Progenitor cell of endocrine pancreas (in vitro differentiated cells): ENCODE results near the gene MYB. TPM values are rescaled to one million over a fixed set of nuclear protein-coding genes. Genes with fewer than 3 reads are reported as not detected.

Experiments
- DNase-seq: peaks from one replicate; pipeline ENCODE4 v3.0.0; 2021; ENCODE audit warnings: low spot score; ENCODE audit not compliant: unreplicated experiment
- H3K27ac Mint-ChIP-seq: 2 replicates; pipeline ENCODE4 v1.8.0; 2021; ENCODE audit warnings: mild to moderate bottlenecking, moderate library complexity, mixed read lengths
- H3K27me3 Mint-ChIP-seq: 2 replicates; pipeline ENCODE4 v1.8.0; 2021; ENCODE audit warnings: mixed read lengths
- H3K36me3 Mint-ChIP-seq: 2 replicates; pipeline ENCODE4 v1.8.0; 2022; ENCODE audit warnings: mixed read lengths; ENCODE audit not compliant: insufficient read depth
- H3K4me1 Mint-ChIP-seq: 2 replicates; pipeline ENCODE4 v1.8.0; 2021; ENCODE audit warnings: low read depth, mixed read lengths
- H3K4me3 Mint-ChIP-seq: 2 replicates; pipeline ENCODE4 v1.8.0; 2021; ENCODE audit warnings: low read depth, mild to moderate bottlenecking, moderate library complexity, mixed read lengths
- H3K9me3 Mint-ChIP-seq: 2 replicates; pipeline ENCODE4 v1.8.0; 2021; ENCODE audit warnings: low read depth, mixed read lengths
- CTCF ChIP-seq: fragments of 200-600 bp; sonication (generic); IDR thresholded peaks from one replicate; pipeline ENCODE4 v1.5.0; 2021; ENCODE audit warnings: antibody characterized with exemption, mild to moderate bottlenecking; ENCODE audit not compliant: unreplicated experiment
- total RNA-seq: library from RNA; stranded (reverse); gene quantifications from 2 replicates; pipeline ENCODE4 v1.2.1, GENCODE V29; 2021

Gene MYB
- total RNA-seq, 1 donor from 2014 or later: 5.6 TPM

DNA sequence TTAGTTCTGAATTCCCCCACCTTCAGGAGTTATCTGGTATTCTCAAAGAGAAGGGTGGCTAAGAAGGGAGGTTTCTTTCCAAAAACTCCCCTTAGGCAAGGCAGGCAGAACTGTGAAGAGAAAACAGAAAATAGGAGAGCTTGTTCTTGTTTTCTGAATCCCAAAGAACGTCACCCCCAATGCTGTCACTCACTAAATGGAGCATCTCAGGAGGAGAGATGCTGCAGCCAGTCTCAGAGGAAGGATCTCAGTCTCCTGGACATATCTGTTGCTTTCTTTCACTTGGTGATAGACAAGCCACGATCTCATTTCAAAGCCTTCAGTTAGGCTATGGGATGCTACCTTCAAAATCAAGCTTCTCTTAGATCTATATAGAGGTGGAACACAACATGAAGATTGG, 16.1 kb upstream of the MYB start:
- Mint-ChIP-seq H3K27ac (no peak overlapping the region), H3K9me3 (no peaks in the 10 kb centered on the region), H3K36me3 (no peaks in the 10 kb centered on the region), H3K4me3 (no peak overlapping the region), H3K27me3 (peaks cover 21% of the 10 kb centered on the region), H3K4me1 (no peaks in the 10 kb centered on the region)
- DNase-seq: no peak
- TF ChIP-seq CTCF: no peak

- no peaks in the 10 kb centered on the region for H3K36me3 Mint-ChIP-seq
- no peak overlapping the region for H3K4me3 Mint-ChIP-seq
- DNase-seq: no peak
- H3K27ac Mint-ChIP-seq: no peak overlapping the region
- H3K4me1 Mint-ChIP-seq: no peaks in the 10 kb centered on the region
- TF ChIP-seq CTCF: no peak
- no peaks in the 10 kb centered on the region for H3K9me3 Mint-ChIP-seq
- H3K27me3 Mint-ChIP-seq: peaks cover 27% of the 10 kb centered on the region
Observed at GRCh38 chr6:135166515-135166914, 14.6 kb upstream of the MYB start.

DNA sequence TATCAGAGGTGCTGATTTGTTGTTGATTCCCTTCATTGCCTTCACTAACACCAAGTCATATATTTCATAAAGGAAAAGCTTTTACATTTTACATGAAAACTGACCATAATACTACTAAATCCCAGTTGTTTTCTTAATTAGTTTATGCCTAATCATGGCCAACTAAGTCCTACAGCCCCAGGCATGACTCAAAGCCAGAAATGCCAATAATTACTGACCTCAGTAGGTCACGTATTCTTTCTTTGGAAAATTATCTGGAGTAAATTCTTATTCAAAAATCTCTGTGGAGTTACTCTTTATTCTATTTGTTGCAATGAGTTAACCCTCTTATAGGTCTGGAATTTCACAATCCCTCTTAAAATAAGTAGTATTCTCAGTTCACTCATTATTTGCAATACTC, 13.5 kb upstream of the MYB start:
- Mint-ChIP-seq H3K4me3 (no peak overlapping the region), H3K27me3 (peaks cover 24% of the 10 kb centered on the region), H3K9me3 (no peaks in the 10 kb centered on the region), H3K27ac (no peak overlapping the region), H3K4me1 (peaks cover 8% of the 10 kb centered on the region), H3K36me3 (no peaks in the 10 kb centered on the region)
- no peak for TF ChIP-seq CTCF
- no peak for DNase-seq

DNA sequence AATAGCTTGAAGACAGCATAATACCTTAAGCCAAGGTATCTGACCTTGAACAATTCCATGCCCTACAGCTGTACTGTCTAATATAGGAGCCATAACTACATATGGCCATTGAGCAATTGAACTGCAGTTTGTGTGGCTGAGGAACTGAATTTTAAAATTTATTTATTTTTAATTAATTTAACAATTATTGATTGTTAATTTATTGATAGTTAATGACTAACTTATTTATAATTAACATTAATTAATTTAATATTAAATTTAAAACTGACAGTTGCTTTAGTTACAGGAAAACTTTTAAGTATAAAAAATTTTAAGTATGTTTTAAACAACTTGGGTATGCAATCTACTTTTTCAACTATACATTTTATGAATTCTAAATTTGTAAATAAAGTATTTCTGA, 12.3 kb upstream of the MYB start:
- Mint-ChIP-seq H3K9me3 (no peaks in the 10 kb centered on the region), H3K27ac (no peak overlapping the region), H3K36me3 (no peaks in the 10 kb centered on the region), H3K27me3 (peaks cover 27% of the 10 kb centered on the region), H3K4me1 (peaks cover 17% of the 10 kb centered on the region), H3K4me3 (no peak overlapping the region)
- no peak for TF ChIP-seq CTCF
- DNase-seq: no peak

GRCh38 chr6:135170238-135170637, 10.9 kb upstream of the MYB start:
- no peak overlapping the region for H3K27ac Mint-ChIP-seq
- peaks cover 25% of the 10 kb centered on the region for H3K27me3 Mint-ChIP-seq
- no peaks in the 10 kb centered on the region for H3K36me3 Mint-ChIP-seq
- no peak for DNase-seq
- H3K9me3 Mint-ChIP-seq: no peaks in the 10 kb centered on the region
- no peak overlapping the region for H3K4me3 Mint-ChIP-seq
- peaks cover 24% of the 10 kb centered on the region for H3K4me1 Mint-ChIP-seq
- no peak for TF ChIP-seq CTCF

DNA sequence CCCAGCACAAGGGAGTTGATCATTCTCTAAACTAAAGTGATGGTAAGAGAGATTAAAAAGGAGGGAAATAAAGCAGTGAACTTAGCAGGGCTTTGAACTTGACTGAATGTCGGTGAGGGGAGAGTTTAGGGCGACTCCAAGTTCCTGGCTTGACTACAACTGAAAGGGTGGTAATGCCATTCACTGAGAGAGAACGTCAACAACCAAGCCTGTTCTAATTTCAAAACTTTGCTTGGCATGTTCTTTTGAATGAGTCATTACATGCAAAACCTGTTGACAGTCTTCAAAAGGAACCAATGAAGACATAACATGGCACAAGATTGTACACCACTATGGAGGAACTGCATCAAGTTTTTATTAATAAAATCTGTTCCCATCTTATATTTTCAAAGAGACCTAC, 10.3 kb upstream of the MYB start:
- Mint-ChIP-seq H3K36me3 (no peaks in the 10 kb centered on the region), H3K9me3 (no peaks in the 10 kb centered on the region), H3K27me3 (peaks cover 20% of the 10 kb centered on the region)

More for the DNA sequence above, 10.3 kb upstream of the MYB start:
- Mint-ChIP-seq H3K27ac (no peak overlapping the region), H3K4me1 (peaks cover 24% of the 10 kb centered on the region), H3K4me3 (no peak overlapping the region)
- DNase-seq: no peak
- TF ChIP-seq CTCF: no peak
